ENCODE measurements around the gene ADCY2. TPM values are rescaled to one million over a fixed set of nuclear protein-coding genes. Genes with fewer than 3 reads are reported as not detected.

Gene ADCY2
- total and polyA plus RNA-seq, 9 of the 15 experiments (the other 6 are each of a cell fraction or from before 2014, with no cell fraction given): 0.01 to 0.15 (median 0.03) TPM; not detected in 5

DNA sequence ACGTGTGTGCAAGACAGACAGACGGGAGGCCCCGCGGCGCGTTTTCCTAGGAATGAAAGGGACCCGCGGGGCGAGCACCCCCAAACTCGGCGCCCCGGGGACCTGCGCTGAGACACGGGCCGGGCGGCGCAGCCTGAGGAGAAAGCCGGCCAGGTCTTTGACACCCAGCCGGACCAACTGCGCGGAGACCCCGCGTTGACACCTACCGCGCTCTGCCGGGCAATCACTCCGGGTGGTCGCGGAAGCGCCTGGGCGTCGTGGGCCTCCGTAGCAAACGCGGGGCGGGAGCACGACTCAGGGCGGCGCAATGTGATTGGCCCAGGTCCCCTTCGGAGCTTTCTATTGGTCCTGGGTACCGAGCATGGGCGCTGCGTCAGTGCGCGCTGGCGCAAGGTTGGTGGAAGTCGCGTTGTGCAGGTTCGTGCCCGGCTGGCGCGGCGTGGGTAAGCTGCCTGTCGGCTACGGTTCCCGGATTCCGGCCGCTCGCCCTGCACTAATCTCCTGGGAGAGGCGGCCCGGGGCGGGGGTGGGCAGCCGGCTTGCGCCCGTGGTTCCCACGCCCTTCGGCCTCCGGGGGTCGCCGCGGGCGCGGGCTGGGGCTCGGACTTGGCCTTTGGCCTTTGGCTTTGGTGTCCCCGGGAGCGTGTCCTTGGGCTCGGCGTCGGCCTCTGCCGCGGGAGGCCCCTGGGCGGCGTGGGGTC lies 473.0 kb downstream of the ADCY2 start, which contains the start of the genes FASTKD3 and MTRR (continued):
- TF ChIP-seq ZBED1 (IDR thresholded peaks at IDR 0.05) (0 out of 2 replicates have a peak, but pooled peaks have one; percentile 47), RBBP5 (IDR thresholded peaks at IDR 0.05; ENCODE audit: borderline replicate concordance, insufficient read depth, low read length, poor library complexity, severe bottlenecking) (peak; percentile 99), HDAC1 (IDR thresholded peaks at IDR 0.05) (peak in 1 of 2 experiments; percentile 85; a peak in 2 of 4 replicates), PML (IDR thresholded peaks at IDR 0.05; ENCODE audit: low read length) (peak; percentile 25; the same call in 1 of the 2 replicates), MTA1 (IDR thresholded peaks at IDR 0.05; ENCODE audit: borderline replicate concordance) (0 out of 2 replicates have a peak, but pooled peaks have one; percentile 39), NFRKB (IDR thresholded peaks at IDR 0.05; ENCODE audit: low read depth) (no peak), ATF1 (CRISPR knock-in tag; IDR thresholded peaks at IDR 0.05) (peak; percentile 65), ATF1 (tag; IDR thresholded peaks at IDR 0.05) (peak; percentile 97), RBM22 (IDR thresholded peaks at IDR 0.05; ENCODE audit: low read depth, low read length, poor library complexity, severe bottlenecking) (no peak), SRF (CRISPR knock-in tag; IDR thresholded peaks at IDR 0.05) (no peak; a peak in 1 of 4 replicates), TAF1 (IDR thresholded peaks at IDR 0.05; ENCODE audit: control insufficient read depth, extremely low read depth, insufficient read depth, low read length, severe bottlenecking) (peak; percentile 58)
- TF ChIP-seq, protein P1, sequence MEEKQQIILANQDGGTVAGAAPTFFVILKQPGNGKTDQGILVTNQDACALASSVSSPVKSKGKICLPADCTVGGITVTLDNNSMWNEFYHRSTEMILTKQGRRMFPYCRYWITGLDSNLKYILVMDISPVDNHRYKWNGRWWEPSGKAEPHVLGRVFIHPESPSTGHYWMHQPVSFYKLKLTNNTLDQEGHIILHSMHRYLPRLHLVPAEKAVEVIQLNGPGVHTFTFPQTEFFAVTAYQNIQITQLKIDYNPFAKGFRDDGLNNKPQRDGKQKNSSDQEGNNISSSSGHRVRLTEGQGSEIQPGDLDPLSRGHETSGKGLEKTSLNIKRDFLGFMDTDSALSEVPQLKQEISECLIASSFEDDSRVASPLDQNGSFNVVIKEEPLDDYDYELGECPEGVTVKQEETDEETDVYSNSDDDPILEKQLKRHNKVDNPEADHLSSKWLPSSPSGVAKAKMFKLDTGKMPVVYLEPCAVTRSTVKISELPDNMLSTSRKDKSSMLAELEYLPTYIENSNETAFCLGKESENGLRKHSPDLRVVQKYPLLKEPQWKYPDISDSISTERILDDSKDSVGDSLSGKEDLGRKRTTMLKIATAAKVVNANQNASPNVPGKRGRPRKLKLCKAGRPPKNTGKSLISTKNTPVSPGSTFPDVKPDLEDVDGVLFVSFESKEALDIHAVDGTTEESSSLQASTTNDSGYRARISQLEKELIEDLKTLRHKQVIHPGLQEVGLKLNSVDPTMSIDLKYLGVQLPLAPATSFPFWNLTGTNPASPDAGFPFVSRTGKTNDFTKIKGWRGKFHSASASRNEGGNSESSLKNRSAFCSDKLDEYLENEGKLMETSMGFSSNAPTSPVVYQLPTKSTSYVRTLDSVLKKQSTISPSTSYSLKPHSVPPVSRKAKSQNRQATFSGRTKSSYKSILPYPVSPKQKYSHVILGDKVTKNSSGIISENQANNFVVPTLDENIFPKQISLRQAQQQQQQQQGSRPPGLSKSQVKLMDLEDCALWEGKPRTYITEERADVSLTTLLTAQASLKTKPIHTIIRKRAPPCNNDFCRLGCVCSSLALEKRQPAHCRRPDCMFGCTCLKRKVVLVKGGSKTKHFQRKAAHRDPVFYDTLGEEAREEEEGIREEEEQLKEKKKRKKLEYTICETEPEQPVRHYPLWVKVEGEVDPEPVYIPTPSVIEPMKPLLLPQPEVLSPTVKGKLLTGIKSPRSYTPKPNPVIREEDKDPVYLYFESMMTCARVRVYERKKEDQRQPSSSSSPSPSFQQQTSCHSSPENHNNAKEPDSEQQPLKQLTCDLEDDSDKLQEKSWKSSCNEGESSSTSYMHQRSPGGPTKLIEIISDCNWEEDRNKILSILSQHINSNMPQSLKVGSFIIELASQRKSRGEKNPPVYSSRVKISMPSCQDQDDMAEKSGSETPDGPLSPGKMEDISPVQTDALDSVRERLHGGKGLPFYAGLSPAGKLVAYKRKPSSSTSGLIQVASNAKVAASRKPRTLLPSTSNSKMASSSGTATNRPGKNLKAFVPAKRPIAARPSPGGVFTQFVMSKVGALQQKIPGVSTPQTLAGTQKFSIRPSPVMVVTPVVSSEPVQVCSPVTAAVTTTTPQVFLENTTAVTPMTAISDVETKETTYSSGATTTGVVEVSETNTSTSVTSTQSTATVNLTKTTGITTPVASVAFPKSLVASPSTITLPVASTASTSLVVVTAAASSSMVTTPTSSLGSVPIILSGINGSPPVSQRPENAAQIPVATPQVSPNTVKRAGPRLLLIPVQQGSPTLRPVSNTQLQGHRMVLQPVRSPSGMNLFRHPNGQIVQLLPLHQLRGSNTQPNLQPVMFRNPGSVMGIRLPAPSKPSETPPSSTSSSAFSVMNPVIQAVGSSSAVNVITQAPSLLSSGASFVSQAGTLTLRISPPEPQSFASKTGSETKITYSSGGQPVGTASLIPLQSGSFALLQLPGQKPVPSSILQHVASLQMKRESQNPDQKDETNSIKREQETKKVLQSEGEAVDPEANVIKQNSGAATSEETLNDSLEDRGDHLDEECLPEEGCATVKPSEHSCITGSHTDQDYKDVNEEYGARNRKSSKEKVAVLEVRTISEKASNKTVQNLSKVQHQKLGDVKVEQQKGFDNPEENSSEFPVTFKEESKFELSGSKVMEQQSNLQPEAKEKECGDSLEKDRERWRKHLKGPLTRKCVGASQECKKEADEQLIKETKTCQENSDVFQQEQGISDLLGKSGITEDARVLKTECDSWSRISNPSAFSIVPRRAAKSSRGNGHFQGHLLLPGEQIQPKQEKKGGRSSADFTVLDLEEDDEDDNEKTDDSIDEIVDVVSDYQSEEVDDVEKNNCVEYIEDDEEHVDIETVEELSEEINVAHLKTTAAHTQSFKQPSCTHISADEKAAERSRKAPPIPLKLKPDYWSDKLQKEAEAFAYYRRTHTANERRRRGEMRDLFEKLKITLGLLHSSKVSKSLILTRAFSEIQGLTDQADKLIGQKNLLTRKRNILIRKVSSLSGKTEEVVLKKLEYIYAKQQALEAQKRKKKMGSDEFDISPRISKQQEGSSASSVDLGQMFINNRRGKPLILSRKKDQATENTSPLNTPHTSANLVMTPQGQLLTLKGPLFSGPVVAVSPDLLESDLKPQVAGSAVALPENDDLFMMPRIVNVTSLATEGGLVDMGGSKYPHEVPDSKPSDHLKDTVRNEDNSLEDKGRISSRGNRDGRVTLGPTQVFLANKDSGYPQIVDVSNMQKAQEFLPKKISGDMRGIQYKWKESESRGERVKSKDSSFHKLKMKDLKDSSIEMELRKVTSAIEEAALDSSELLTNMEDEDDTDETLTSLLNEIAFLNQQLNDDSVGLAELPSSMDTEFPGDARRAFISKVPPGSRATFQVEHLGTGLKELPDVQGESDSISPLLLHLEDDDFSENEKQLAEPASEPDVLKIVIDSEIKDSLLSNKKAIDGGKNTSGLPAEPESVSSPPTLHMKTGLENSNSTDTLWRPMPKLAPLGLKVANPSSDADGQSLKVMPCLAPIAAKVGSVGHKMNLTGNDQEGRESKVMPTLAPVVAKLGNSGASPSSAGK (IDR thresholded peaks at IDR 0.05): peak; percentile 61; the same call in 1 of the 2 replicates
- TF ChIP-seq, protein P2, sequence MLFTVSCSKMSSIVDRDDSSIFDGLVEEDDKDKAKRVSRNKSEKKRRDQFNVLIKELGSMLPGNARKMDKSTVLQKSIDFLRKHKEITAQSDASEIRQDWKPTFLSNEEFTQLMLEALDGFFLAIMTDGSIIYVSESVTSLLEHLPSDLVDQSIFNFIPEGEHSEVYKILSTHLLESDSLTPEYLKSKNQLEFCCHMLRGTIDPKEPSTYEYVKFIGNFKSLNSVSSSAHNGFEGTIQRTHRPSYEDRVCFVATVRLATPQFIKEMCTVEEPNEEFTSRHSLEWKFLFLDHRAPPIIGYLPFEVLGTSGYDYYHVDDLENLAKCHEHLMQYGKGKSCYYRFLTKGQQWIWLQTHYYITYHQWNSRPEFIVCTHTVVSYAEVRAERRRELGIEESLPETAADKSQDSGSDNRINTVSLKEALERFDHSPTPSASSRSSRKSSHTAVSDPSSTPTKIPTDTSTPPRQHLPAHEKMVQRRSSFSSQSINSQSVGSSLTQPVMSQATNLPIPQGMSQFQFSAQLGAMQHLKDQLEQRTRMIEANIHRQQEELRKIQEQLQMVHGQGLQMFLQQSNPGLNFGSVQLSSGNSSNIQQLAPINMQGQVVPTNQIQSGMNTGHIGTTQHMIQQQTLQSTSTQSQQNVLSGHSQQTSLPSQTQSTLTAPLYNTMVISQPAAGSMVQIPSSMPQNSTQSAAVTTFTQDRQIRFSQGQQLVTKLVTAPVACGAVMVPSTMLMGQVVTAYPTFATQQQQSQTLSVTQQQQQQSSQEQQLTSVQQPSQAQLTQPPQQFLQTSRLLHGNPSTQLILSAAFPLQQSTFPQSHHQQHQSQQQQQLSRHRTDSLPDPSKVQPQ (CRISPR knock-in tag; IDR thresholded peaks at IDR 0.05; ENCODE audit: borderline replicate concordance): no peak

Data from K562 (cell line).